Ovary (tissue), 3 donors: ENCODE measurements around the gene SNX25.

Experiments used
- EP300 ChIP-seq: sonication (generic); formaldehyde crosslinking; IDR thresholded peaks from one replicate; pipeline ENCODE4 v1.6.1; 2017; ENCODE audit warnings: antibody characterized with exemption
- TF ChIP-seq, protein P1 (sequence below), 3 donors: fragments of 450-650 bp in 2 of 3; fragments of 200-600 bp in 1 of 3; IDR thresholded peaks; one replicate each; pipeline versions ENCODE4 v1.5.1 to v1.8.0; 2016 to 2022; ENCODE audit warnings: antibody characterized with exemption in 3 of 3, mild to moderate bottlenecking in 1 of 3
- donor health status: DM: no; HTN: no; CAD: no.

DNA sequence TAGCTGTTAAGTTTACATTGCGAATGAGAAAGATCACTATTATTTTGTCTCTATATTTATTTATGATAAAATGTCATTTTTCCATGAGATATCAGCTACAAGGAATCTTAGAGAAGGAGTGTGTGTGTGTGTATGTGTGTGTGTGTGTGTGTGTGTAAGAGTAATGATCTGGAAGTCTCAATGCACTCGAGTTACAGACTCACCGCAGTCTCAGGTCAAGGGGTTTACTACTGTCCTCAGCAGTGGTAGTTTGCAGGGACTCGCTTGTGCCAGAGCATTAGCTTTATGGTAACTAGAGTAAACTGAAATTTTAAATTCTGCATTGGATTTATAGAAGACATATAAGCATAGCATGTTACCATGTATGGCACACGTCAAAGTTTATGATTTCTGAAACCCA lies 155.5 kb downstream of the SNX25 start:
- TF ChIP-seq, protein P1, sequence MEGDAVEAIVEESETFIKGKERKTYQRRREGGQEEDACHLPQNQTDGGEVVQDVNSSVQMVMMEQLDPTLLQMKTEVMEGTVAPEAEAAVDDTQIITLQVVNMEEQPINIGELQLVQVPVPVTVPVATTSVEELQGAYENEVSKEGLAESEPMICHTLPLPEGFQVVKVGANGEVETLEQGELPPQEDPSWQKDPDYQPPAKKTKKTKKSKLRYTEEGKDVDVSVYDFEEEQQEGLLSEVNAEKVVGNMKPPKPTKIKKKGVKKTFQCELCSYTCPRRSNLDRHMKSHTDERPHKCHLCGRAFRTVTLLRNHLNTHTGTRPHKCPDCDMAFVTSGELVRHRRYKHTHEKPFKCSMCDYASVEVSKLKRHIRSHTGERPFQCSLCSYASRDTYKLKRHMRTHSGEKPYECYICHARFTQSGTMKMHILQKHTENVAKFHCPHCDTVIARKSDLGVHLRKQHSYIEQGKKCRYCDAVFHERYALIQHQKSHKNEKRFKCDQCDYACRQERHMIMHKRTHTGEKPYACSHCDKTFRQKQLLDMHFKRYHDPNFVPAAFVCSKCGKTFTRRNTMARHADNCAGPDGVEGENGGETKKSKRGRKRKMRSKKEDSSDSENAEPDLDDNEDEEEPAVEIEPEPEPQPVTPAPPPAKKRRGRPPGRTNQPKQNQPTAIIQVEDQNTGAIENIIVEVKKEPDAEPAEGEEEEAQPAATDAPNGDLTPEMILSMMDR (IDR thresholded peaks at IDR 0.05) = no peak
- TF ChIP-seq EP300 = no peak
